Measurements from ENCODE around the gene THSD4.

Gene THSD4

GRCh38 chr15:71444866-71445590 lies 329.8 kb downstream of the THSD4 start:
- Histone ChIP-seq H3K27ac (no peak overlapping the region), H3K79me2 (ENCODE audit: insufficient read depth, low read depth) (no peaks in the 10 kb centered on the region), H3K9ac (no peak overlapping the region), H3K4me3 (IDR thresholded peaks at IDR 0.05; ENCODE audit: insufficient read depth, low read depth, low read length) (no peak overlapping the region), H2AFZ (ENCODE audit: low read depth) (no peak overlapping the region), H3K4me1 (ENCODE audit: low read depth, poor library complexity, severe bottlenecking) (no peaks in the 10 kb centered on the region), H3K27me3 (ENCODE audit: insufficient read depth, low read depth) (no peaks in the 10 kb centered on the region), H3K36me3 (ENCODE audit: insufficient read depth) (no peaks in the 10 kb centered on the region), H3K4me2 (no peak overlapping the region), H4K20me1 (ENCODE audit: insufficient read depth) (no peaks in the 10 kb centered on the region)
- no peak for TF ChIP-seq CTCF (conservative IDR thresholded peaks at IDR 0.05; ENCODE audit: low read depth, low read length)

GRCh38 chr15:71447328-71448250 lies 332.3 kb downstream of the THSD4 start:
- Histone ChIP-seq H3K4me1 (ENCODE audit: low read depth, poor library complexity, severe bottlenecking) (no peaks in the 10 kb centered on the region), H3K27me3 (ENCODE audit: insufficient read depth, low read depth) (no peaks in the 10 kb centered on the region), H4K20me1 (ENCODE audit: insufficient read depth) (no peaks in the 10 kb centered on the region), H3K9ac (no peak overlapping the region), H2AFZ (ENCODE audit: low read depth) (no peak overlapping the region), H3K36me3 (ENCODE audit: insufficient read depth) (no peaks in the 10 kb centered on the region), H3K4me3 (IDR thresholded peaks at IDR 0.05; ENCODE audit: insufficient read depth, low read depth, low read length) (no peak overlapping the region), H3K27ac (no peak overlapping the region), H3K4me2 (no peak overlapping the region), H3K79me2 (ENCODE audit: insufficient read depth, low read depth) (no peaks in the 10 kb centered on the region)
- TF ChIP-seq CTCF (conservative IDR thresholded peaks at IDR 0.05; ENCODE audit: low read depth, low read length), result no peak

- Histone ChIP-seq H3K27me3 (ENCODE audit: insufficient read depth, low read depth) (no peaks in the 10 kb centered on the region), H2AFZ (ENCODE audit: low read depth) (no peak overlapping the region), H3K79me2 (ENCODE audit: insufficient read depth, low read depth) (no peaks in the 10 kb centered on the region), H3K9ac (no peak overlapping the region), H3K4me1 (ENCODE audit: low read depth, poor library complexity, severe bottlenecking) (no peaks in the 10 kb centered on the region), H3K4me3 (IDR thresholded peaks at IDR 0.05; ENCODE audit: insufficient read depth, low read depth, low read length) (no peak overlapping the region), H3K36me3 (ENCODE audit: insufficient read depth) (no peaks in the 10 kb centered on the region), H3K4me2 (no peak overlapping the region), H4K20me1 (ENCODE audit: insufficient read depth) (no peaks in the 10 kb centered on the region), H3K27ac (no peak overlapping the region)
- TF ChIP-seq CTCF (conservative IDR thresholded peaks at IDR 0.05; ENCODE audit: low read depth, low read length), result peak; percentile 79
Observed at GRCh38 chr15:71448688-71449114, 333.4 kb downstream of the THSD4 start.

GRCh38 chr15:71449363-71449762 lies 334.1 kb downstream of the THSD4 start:
- H4K20me1 ChIP-seq (ENCODE audit: insufficient read depth), result no peaks in the 10 kb centered on the region
- no peaks in the 10 kb centered on the region for H3K27me3 ChIP-seq (ENCODE audit: insufficient read depth, low read depth)
- H3K9ac ChIP-seq, result no peak overlapping the region
- H3K4me3 ChIP-seq (IDR thresholded peaks at IDR 0.05; ENCODE audit: insufficient read depth, low read depth, low read length), result no peak overlapping the region
- H2AFZ ChIP-seq (ENCODE audit: low read depth), result no peak overlapping the region
- no peaks in the 10 kb centered on the region for H3K4me1 ChIP-seq (ENCODE audit: low read depth, poor library complexity, severe bottlenecking)
- H3K36me3 ChIP-seq (ENCODE audit: insufficient read depth), result no peaks in the 10 kb centered on the region
- no peak for TF ChIP-seq CTCF (conservative IDR thresholded peaks at IDR 0.05; ENCODE audit: low read depth, low read length)
- no peak overlapping the region for H3K4me2 ChIP-seq
- no peaks in the 10 kb centered on the region for H3K79me2 ChIP-seq (ENCODE audit: insufficient read depth, low read depth)
- H3K27ac ChIP-seq, result no peak overlapping the region
